ENCODE measurements around the gene NEDD8.
"Not testable (repeated sequence)": the region's sequence is repeated elsewhere in the genome, so short reads cannot be mapped to it uniquely, and the experiment has no call there.

NEDD8 gene

GRCh38 chr14:24206260-24207103 is 25.7 kb downstream of the NEDD8 start:
- Histone ChIP-seq H3K4me1 (ENCODE audit: control insufficient read depth, insufficient read depth, low read length) (no peaks in the 10 kb centered on the region), H3K36me3 (ENCODE audit: control insufficient read depth in 2 of 2, insufficient read depth in 1 of 2, low read length in 2 of 2) (peaks cover 23 to 76% of the 10 kb centered on the region in 2 experiments), H3K4me3 (ENCODE audit: low read depth, low read length) (no peak overlapping the region), H3K9me3 (ENCODE audit: control insufficient read depth, insufficient read depth, low read depth, low read length) (no peaks in the 10 kb centered on the region), H3K27ac (ENCODE audit: extremely low read depth, low read depth, low read length) (no peak overlapping the region)
- ChIA-PET POLR2A (interaction anchor here (1.5 kb wide), 1 partner anchor 11 kb away, joined by 5 read pairs; the partner anchor contains the start of gene TM9SF1), CTCF (interaction anchor here (1.5 kb wide), 1 partner anchor 9 kb away, joined by 5 read pairs; the partner anchor contains the start of gene MDP1)
- TF ChIP-seq ZNF473 (tag by site-specific recombination; IDR thresholded peaks at IDR 0.05): no peak
- no peak for TF ChIP-seq ZNF24 (tag by site-specific recombination; IDR thresholded peaks at IDR 0.05)
- TF ChIP-seq ZNF701 (tag by site-specific recombination; IDR thresholded peaks at IDR 0.05): no peak

- Histone ChIP-seq H3K9me3 (ENCODE audit: control insufficient read depth, insufficient read depth, low read depth, low read length) (no peaks in the 10 kb centered on the region), H3K36me3 (ENCODE audit: control insufficient read depth in 2 of 2, insufficient read depth in 1 of 2, low read length in 2 of 2) (peaks cover 18 to 63% of the 10 kb centered on the region in 2 experiments), H3K4me3 (ENCODE audit: low read depth, low read length) (no peak overlapping the region), H3K27ac (ENCODE audit: extremely low read depth, low read depth, low read length) (no peak overlapping the region), H3K4me1 (ENCODE audit: control insufficient read depth, insufficient read depth, low read length) (no peaks in the 10 kb centered on the region)
- ChIA-PET CTCF (interaction anchor here (0.6 to 0.7 kb wide), 2 partner anchors 9 to 148 kb away, joined by 3 to 4 read pairs; partner anchors contain the start of gene CHMP4A), POLR2A (interaction anchor here (1.2 to 1.4 kb wide), 2 partner anchors 9 kb away, joined by 4 to 10 read pairs; partner anchors contain the start of genes CHMP4A and TM9SF1)
- TF ChIP-seq SETDB1 (IDR thresholded peaks at IDR 0.05; ENCODE audit: insufficient read length, low read length): no peak
Observed at GRCh38 chr14:24204163-24205146, 27.7 kb downstream of the NEDD8 start.

GRCh38 chr14:24203249-24203886 is 28.8 kb downstream of the NEDD8 start:
- H3K4me3 ChIP-seq (ENCODE audit: low read depth, low read length); H3K9me3 ChIP-seq (ENCODE audit: control insufficient read depth, insufficient read depth, low read depth, low read length); H3K27ac ChIP-seq (ENCODE audit: extremely low read depth, low read depth, low read length); H3K4me1 ChIP-seq (ENCODE audit: control insufficient read depth, insufficient read depth, low read length); CTCF ChIA-PET: not testable (repeated sequence)
- POLR2A ChIA-PET: interaction anchor here (0.9 kb wide), 1 partner anchor 10 kb away, joined by 3 read pairs; the partner anchor contains the start of gene CHMP4A
- peaks cover 12 to 62% of the 10 kb centered on the region in 2 experiments for H3K36me3 ChIP-seq (ENCODE audit: control insufficient read depth in 2 of 2, insufficient read depth in 1 of 2, low read length in 2 of 2)

- H3K9me3 ChIP-seq (ENCODE audit: control insufficient read depth, insufficient read depth, low read depth, low read length); H3K4me1 ChIP-seq (ENCODE audit: control insufficient read depth, insufficient read depth, low read length); H3K4me3 ChIP-seq (ENCODE audit: low read depth, low read length); CTCF ChIA-PET; H3K27ac ChIP-seq (ENCODE audit: extremely low read depth, low read depth, low read length): not testable (repeated sequence)
- peaks cover 7 to 54% of the 10 kb centered on the region in 2 experiments; a peak in 2 of 3 replicates for H3K36me3 ChIP-seq (ENCODE audit: control insufficient read depth in 2 of 2, insufficient read depth in 1 of 2, low read length in 2 of 2)
- POLR2A ChIA-PET: interaction anchor here (0.9 kb wide), 1 partner anchor 11 kb away, joined by 3 read pairs; the partner anchor contains the start of gene CHMP4A
Observed at GRCh38 chr14:24202538-24202937, 29.6 kb downstream of the NEDD8 start.

GRCh38 chr14:24198814-24199524 is 33.2 kb downstream of the NEDD8 start:
- H3K4me3 ChIP-seq (ENCODE audit: low read depth, low read length): no peak overlapping the region
- no peaks in the 10 kb centered on the region for H3K9me3 ChIP-seq (ENCODE audit: control insufficient read depth, insufficient read depth, low read depth, low read length)
- H3K36me3 ChIP-seq (ENCODE audit: control insufficient read depth in 2 of 2, insufficient read depth in 1 of 2, low read length in 2 of 2): peaks cover 4 to 31% of the 10 kb centered on the region in 2 experiments; a peak in 2 of 3 replicates
- peaks cover 4% of the 10 kb centered on the region; the same call in 1 of the 2 replicates for H3K4me1 ChIP-seq (ENCODE audit: control insufficient read depth, insufficient read depth, low read length)
- ChIA-PET POLR2A (interaction anchor here (1.6 to 2.0 kb wide), 2 partner anchors 10 to 14 kb away, joined by 4 to 7 read pairs; partner anchors contain the start of genes CHMP4A and IPO4), CTCF (no interaction called here)
- peak overlapping the region; percentile 25; the same call in 1 of the 2 replicates for H3K27ac ChIP-seq (ENCODE audit: extremely low read depth, low read depth, low read length)
- TF ChIP-seq ZNF155 (tag by site-specific recombination; IDR thresholded peaks at IDR 0.05): no peak
- TF ChIP-seq ZFP41 (tag by site-specific recombination; IDR thresholded peaks at IDR 0.05; ENCODE audit: borderline replicate concordance): no peak
- TF ChIP-seq KLF10 (tag by site-specific recombination; IDR thresholded peaks at IDR 0.05): no peak
- no peak for TF ChIP-seq ZNF692 (tag by site-specific recombination; IDR thresholded peaks at IDR 0.05)
- TF ChIP-seq ZNF398 (tag by site-specific recombination; IDR thresholded peaks at IDR 0.05): no peak
- TF ChIP-seq ZFP3 (tag by site-specific recombination; IDR thresholded peaks at IDR 0.05; ENCODE audit: low read depth): no peak
- TF ChIP-seq ZNF2 (tag by site-specific recombination; IDR thresholded peaks at IDR 0.05): no peak
- no peak for TF ChIP-seq ZNF596 (tag by site-specific recombination; IDR thresholded peaks at IDR 0.05)
- no peak for TF ChIP-seq ZNF184 (tag by site-specific recombination; IDR thresholded peaks at IDR 0.05)
- no peak for TF ChIP-seq ZNF324 (tag by site-specific recombination; IDR thresholded peaks at IDR 0.05)

Measured in HEK293 (cell line).